ENCODE data around the gene INS. TPM values are rescaled to one million over a fixed set of nuclear protein-coding genes. Genes with fewer than 3 reads are reported as not detected.
A peak's percentile ranks its signal among the peaks of the same experiment; 100 is the strongest.
"Not testable (repeated sequence)": the region's sequence is repeated elsewhere in the genome, so short reads cannot be mapped to it uniquely, and the experiment has no call there.

INS gene
- total RNA-seq, 1 donor from 2014 or later, result not detected

DNA sequence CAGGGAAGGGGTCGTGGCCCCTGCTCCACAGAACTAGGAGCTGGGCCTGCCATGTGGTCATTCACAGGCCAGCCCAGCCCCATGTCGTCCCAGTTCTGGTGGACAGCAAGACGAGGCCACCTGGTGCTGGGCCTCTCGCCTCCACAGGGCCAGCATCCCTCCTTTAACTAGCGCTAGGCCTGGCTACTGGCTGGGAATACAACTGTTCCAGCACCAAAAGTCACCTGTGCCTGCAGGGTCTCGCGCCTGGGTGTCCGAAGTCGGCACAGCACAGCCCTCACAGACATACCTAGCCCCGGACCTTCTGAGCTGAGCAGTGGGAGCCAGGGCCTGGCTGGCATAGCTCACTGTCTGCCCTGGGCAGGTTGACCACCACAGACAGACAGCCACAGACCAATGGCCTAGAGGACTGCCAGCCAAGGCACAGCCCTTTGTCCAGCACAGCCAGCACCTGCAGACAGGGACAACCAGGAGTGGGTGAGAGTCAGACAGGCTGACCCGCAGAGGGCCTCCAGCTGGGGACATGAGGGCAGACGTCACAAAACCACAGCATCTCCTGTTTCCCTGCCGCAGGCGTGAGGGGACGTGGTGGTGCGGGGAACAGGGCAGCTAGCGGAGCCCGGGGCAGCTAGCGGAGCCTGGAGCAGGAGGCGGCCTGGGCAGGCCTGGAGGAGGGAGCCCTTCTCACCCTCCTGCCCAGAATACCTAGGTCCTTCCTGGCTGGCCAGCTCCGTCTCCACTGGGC is 37.8 kb upstream of the INS start:
- no peak for DNase-seq (ENCODE audit: low read depth in 2 of 2)

- no peak for DNase-seq (ENCODE audit: low read depth in 2 of 2)
Observed at GRCh38 chr11:2197771-2198520, 36.9 kb upstream of the INS start.

GRCh38 chr11:2196970-2197770 is 36.2 kb upstream of the INS start:
- DNase-seq (ENCODE audit: low read depth in 2 of 2), result peak in 1 of 2 donors; percentile 65

GRCh38 chr11:2195756-2196088 is 34.7 kb upstream of the INS start:
- DNase-seq (ENCODE audit: low read depth in 2 of 2), result no peak

- DNase-seq (ENCODE audit: low read depth in 2 of 2), result peak in 1 of 2 donors; percentile 25
Observed at GRCh38 chr11:2194877-2195755, 34.1 kb upstream of the INS start.

GRCh38 chr11:2193888-2194595 is 33.0 kb upstream of the INS start:
- not testable (repeated sequence) for DNase-seq (ENCODE audit: low read depth in 2 of 2)

- no peak for DNase-seq (ENCODE audit: low read depth in 2 of 2)
Observed at GRCh38 chr11:2193099-2193887, 32.3 kb upstream of the INS start.

DNA sequence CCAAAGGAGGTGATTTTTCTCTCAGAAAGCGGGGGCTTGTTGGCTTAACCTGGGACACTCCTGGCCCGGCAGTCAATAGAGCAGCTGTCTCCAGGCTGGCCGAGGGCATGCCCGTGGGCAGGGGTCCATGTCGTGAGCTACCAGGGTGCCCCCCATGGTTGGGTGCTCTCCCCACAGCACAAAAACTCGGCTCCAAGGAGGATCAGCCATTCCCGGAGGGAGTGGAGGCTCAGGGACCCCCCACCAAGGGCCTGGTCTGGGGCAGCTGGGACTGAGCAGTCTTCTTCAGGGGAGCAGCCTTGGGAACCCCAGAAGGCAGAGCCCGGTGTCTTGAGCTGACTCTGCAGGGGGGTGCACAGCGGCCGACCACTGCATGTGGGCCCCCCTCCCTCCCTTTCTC is 31.4 kb upstream of the INS start:
- no peak for DNase-seq (ENCODE audit: low read depth in 2 of 2)

GRCh38 chr11:2191883-2192282 is 30.9 kb upstream of the INS start:
- no peak for DNase-seq (ENCODE audit: low read depth in 2 of 2)

GRCh38 chr11:2190657-2191471 is 29.9 kb upstream of the INS start:
- no peak for DNase-seq (ENCODE audit: low read depth in 2 of 2)

GRCh38 chr11:2189938-2190656 is 29.1 kb upstream of the INS start:
- DNase-seq (ENCODE audit: low read depth in 2 of 2), result no peak

DNA sequence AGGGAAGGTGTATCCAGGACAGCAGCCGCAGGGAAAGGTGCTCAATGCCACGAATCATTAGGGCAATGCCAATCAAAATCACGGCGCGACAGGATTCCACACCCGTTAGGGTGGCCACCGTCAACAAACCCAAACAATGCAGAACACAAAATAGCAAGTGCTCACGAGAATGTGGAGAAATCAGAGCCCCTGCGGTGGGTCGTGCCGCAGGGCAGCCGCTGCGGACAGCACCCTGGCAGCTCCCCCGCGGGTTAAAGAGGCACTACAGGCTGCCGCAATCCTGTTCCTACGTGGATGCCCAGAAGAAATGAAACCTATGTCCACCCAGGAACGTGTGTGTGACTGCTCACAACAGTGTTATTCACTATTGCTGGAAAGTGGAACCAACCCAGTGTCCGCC is 27.7 kb upstream of the INS start:
- no peak for DNase-seq (ENCODE audit: low read depth in 2 of 2)

- no peak for DNase-seq (ENCODE audit: low read depth in 2 of 2)
Observed at GRCh38 chr11:2187280-2187707, 26.3 kb upstream of the INS start.

- peak in 1 of 2 donors; percentile 32 for DNase-seq (ENCODE audit: low read depth in 2 of 2)
Observed at GRCh38 chr11:2186669-2187279, 25.8 kb upstream of the INS start.

DNA sequence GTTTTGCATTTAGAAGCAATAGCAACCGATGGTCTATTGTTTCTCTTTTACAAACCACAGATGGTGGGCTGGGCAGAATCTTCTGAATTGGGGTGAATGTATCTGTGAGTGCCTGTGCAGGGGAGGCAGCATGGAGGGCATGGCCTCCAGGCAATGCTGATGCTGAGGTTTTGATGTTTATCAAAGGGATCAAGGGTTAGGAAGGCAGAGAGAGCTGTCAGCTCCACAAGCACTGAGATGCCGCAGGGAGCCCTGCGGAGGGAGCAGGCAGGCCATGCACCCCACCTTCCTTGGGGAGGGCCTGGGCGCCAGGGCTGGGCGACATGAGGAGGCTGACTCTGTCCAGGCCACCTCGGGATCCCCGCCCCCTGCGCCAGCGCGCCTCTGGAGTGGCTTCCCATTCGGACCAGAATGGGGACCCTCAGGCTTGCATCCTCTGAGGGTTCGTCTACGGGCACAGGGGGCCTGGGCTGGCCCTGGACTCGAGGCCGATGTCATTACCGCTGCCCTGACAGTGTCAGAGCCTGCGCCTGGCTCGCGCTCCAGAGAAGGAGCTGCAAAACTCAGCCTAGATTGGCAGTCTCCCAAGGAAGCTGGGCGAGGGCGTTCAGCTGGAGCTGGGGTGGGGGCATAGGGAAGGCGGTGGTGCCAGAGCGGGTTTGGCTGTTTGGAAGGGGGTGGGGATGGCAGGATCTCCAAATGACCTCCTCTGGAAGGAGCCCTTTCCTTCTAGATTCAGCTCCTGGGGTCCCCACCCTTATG is 24.5 kb upstream of the INS start:
- no peak for DNase-seq (ENCODE audit: low read depth in 2 of 2)

DNA sequence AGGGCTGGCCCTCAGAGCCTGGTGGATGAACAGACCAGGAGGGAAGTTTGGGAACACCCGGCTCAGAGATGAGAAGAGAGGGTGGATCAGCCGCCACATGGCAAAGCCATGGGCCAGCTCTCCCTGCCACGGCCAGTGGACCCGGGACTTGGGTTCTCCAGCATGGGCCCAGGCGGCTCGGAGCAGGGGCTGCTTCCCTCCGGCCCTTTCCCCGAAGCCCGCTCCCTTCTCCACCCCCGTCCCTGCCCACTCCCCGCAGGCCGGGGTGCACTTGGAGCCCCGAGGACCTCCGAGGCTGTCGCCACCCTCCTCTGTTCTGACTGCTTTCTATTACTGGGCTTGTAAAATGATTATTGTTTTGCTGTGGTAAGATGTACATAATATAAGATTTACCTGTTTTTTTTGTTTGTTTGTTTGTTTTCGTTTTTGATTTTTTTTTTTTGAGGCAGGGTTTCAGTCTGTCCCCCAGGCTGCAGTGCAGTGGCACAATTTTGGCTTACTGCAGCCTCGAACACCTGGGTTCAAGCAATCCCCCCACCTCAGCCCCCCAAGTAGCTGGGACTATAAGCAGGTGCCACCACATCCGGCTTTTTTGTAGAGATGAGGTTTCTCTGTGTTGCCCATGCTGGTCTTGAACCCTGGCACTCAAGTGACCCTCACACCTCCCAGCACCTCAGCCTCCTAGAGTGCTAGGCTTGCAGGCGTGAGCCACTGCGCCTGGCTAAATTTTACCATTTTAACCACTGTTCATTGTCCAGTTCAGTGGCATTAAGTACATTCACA is 21.9 kb upstream of the INS start:
- DNase-seq (ENCODE audit: low read depth in 2 of 2), result no peak
